IPS-NIHi11 (cell line): ENCODE results near the gene ZNF444.
A peak's percentile ranks its signal among the peaks of the same experiment; 100 is the strongest.
"Not testable (repeated sequence)": the region's sequence is repeated elsewhere in the genome, so short reads cannot be mapped to it uniquely, and the experiment has no call there.

Experiments used
- DNase-seq: peaks from one replicate; pipeline ENCODE4 v3.0.0; 2012; ENCODE audit warnings: mixed read lengths, low spot score

The ZNF444 gene

DNA sequence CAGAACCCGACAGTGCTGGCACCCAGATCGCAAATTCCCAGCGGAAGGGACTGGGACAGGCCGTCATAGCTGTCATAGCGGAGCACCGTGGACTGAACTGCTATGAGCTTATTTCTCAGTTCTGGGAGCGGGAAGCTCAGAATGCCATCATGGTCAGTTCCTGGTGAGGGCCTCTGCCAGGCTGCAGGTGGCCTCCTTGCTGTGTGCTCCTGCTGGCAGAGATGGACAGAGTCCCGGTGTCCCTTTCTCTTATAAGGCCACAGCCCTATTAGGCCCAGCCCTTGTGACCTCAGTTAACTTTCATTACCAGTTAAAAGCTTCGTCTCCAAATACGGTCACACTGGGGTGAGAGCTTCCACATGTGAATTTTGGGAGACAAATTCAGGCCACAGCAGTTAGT lies 4.6 kb downstream of the ZNF444 start:
- DNase-seq: no peak

DNA sequence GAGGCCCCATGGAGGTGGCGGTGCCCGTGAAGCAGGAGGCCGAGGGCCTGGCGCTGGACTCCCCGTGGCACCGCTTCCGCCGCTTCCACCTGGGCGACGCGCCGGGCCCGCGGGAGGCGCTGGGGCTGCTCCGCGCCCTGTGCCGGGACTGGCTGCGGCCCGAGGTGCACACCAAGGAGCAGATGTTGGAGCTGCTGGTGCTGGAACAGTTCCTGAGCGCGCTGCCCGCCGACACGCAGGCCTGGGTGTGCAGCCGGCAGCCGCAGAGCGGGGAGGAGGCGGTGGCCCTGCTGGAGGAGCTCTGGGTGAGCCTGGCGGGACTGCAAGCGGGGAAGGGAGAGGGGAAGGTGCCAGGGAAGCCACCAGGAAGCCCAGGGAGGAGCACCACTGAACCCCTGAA lies 5.8 kb downstream of the ZNF444 start:
- no peak for DNase-seq

DNA sequence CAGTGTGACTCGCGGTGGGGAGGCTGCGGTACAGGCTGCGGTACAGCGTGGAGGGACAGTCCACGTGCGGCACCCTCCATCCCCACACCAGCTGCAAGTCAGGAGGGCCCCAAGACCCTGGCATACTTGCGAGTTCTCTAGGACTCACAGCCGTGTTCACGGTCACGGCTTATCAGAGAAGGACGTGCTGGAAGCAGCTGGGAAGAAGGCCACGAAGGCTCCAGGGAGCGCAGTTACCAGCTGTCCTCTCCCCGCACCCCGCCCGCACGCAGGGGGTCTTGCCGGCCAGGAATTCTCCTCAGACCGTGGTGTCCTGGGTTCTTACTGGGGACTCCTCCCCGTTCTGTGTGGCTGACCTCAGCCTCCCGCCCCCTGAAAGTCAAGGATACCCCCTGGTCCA lies 6.2 kb downstream of the ZNF444 start:
- no peak for DNase-seq

DNA sequence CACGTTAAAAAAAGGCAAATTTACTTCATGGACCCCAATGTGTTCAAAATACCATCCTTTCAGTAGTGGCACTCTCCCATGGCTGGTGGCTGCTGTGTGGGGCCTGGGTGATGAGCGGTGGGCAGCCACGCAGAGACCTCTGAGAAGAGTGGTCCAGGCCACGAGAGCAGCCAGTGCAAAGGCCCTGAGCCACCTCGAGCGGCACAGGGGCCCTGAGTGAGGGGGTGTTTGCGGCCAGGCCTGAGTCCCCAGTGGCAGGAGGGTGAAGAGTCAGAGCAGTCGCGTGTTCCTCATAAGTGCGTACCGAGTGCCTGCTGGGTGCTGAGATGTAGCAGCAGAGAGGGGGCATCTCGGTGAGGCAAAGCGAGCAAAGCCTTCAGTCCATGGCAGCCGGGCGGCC lies 7.0 kb downstream of the ZNF444 start:
- no peak for DNase-seq

DNA sequence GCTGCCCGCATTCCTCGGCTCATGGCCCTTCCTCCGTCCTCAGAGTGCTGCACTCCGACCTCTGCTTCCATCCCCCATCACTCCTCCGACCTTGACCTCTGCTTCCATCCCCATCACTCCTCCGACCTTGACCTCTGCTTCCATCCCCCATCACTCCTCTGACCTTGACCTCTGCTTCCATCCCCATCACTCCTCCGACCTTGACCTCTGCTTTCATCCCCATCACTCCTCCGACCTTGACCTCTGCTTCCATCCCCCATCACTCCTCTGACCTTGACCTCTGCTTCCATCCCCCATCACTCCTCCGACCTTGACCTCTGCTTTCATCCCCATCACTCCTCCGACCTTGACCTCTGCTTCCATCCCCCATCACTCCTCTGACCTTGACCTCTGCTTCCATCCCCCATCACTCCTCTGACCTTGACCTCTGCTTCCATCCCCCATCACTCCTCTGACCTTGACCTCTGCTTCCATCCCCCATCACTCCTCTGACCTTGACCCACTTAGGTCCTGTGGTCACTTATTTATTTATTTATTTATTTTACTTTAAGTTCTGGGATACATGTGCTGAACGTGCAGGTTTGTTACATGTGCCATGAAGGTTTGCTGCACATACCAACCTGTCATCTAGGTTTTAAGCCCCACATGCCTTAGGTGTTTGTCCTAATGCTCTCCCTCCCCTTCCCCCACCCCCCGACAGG lies 8.0 kb downstream of the ZNF444 start:
- DNase-seq: not testable (repeated sequence)

DNA sequence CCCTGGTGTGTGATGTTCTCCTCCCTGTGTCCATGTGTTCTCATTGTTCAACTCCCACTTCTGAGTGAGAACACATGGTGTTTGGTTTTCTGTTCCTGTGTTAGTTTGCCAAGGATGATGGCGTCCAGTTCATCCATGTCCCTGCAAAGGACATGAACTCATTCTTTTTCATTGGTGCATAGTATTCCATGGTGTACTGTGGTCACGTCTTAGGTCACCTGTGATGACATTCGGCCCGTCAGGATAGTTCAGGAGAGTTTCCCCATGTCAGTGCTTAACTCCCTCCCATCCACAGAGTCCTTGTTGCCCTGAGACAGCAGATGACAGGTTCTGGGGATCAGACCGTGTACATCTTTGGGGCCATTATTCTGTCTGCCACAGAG lies 8.6 kb downstream of the ZNF444 start:
- DNase-seq: no peak

DNA sequence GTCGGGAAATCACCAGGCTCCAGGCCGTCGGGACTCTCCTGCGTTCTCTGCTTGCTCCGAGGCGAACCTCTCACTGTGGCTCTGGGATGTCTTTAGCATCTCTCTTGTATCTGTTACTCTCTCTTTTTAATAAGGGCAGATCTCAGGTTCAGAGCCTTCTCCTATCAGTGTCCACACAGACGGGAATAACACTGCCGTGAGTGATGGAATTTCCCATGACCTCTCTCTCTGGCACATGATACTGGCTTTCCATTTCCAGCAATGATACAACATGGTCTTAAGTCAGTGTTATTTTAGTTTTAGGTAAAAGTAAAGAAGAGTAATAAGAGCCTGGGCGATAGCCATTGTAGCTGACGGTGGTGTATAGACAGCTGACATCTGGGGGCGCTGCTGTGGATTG lies 9.3 kb downstream of the ZNF444 start:
- DNase-seq: no peak

DNA sequence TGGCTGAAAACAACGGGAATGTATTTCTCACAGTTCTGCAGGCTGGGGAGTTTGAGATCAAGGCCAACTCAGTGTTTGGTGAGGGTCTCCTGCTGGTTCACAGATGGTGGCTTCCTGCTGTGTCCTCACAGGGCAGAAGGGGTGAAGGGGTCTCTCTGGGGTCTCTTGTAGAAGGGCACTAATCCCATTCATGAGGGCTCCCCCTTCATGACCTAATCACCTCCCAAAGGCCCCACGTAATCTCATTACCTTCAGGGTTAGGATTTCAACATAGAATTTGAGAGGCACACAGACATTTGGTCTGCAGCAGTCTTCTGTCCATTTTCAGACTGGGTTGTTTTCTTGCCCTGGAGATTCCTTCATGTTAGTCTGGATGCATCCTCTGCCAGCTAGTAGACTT lies 11.6 kb downstream of the ZNF444 start:
- no peak for DNase-seq

DNA sequence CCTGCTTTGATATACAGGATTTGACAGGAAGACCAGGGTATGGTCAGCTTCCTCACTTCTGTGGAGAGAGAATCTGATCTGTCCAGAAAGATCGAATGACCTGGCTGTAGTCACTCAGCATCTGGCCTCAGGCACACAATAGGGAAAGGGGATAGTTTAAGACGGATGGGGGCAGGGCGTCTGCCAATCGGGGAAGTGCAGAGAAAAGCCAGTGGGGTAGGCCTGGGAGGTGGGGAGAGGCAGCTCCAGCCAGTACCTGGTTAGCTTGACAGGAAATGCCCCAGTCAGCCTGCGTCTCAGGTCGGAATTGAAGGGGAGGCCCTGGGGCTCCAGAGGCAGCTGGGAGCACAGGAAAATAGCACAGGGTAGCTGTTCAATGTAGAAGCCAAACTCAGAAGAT lies 12.4 kb downstream of the ZNF444 start:
- DNase-seq: peak; percentile 74

DNA sequence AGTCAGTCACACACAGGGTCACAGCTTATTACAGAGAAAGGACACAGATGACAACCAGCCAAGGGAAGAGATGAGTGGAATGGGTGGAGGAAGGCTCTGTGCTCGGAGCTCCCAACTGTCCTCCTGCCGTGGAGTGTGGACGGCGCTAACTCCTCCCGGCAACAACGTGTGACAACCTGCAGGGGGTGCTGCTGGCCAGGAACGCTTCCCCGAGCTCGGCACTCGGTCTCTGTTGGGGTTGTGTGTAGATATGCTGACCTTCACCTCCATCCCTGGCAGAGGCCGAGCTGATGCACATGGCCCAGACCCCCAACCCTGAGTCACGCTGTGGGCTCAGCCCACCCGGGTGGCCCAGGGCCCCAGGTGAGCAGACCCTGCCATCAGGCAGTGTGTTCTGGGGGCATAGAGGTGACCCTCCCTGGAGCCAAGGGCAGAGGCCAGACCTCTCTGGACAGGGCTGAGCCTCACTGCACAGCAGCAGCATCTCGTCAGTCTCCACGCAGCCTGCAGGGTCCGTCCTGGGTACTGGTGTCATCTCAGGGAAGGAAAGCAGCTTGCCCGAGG lies 14.1 kb downstream of the ZNF444 start:
- DNase-seq: peak; percentile 85

DNA sequence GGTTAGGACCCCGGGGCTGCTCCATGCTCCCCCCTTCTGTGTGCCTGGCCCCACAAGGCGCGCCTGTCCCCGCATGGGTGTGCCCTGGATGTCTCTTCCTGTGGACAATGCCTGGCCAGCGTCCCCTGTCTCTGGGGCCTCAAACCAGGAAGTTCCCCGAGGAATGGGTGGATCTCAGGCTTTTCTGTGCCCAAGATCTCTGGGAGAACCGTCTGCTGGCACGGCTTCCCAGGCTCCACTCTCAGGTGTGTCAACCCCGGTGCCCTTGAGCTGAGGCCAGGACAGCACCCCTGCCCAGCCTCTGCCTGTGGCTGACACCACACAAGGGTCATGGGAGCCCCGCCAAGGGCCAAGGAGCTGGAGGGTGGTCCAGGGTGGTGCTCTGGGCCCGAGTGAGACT lies 15.7 kb downstream of the ZNF444 start:
- no peak for DNase-seq

DNA sequence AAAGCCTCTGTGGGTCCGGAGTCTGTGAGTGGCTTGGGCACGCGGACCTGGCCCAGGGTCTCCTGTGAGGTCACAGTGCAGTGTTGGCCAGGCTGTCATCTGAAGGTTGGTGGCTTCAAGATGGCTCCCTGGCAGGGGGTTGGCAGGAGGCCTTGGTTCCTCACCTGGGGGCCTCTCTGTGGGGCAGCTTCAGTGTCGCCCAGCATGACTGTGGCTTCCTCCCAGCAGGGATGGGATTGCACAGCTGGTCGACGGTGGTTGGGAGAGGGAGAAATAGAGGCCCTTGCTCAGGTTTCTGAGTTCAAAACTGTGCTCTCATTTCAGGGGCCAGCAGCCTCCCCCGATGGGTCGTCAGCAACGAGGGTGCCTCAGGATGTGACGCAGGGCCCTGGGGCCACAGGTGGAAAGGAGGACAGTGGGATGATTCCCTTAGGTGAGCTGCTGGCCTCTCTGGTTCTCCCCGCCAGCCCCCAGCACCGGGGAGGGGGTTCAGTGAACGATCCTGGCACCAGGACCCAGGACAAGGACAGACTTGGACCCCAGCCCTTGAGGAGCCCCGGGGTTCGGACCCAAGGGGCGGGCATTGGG lies 17.2 kb downstream of the ZNF444 start:
- DNase-seq: no peak

DNA sequence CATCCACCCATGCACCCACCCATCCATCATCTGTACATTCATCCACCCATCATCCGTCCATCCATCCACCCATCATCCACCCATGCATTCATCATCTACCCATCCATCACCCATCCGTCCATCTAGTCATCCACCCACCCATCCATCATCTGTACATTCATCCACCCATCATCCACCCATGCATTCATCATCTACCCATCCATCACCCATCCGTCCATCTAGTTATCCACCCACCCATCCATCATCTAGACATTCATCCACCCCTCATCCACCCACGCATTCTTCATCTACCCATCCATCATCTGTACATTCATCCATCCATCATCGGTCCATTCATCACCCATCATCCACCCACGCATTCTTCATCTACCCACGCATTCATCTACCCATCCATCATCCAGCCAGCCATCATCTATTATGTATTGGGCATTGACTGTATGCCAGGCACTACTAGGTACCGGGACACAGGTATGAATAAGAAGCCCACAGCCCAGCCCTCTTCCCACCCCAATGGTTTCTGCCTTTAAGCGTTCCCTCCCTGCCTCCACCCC lies 18.0 kb downstream of the ZNF444 start:
- no peak for DNase-seq

DNA sequence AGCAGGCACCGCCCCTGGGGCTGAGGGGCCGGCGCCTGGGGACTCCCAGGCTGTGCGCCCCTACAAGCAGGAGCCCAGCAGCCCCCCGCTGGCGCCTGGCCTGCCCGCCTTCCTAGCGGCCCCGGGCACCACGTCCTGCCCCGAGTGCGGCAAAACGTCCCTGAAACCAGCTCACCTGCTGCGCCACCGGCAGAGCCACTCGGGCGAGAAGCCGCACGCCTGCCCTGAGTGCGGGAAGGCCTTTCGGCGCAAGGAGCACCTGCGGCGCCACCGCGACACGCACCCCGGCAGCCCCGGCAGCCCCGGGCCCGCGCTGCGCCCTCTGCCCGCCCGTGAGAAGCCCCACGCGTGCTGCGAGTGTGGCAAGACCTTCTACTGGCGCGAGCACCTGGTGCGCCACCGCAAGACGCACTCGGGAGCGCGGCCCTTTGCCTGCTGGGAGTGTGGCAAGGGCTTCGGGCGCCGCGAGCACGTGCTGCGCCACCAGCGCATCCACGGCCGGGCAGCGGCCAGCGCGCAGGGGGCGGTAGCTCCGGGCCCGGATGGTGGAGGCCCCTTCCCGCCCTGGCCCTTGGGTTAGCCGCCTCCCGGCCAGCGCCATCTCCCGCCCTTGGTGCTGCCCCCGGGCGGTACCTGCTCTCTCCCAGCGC lies 18.7 kb downstream of the ZNF444 start:
- DNase-seq: no peak

DNA sequence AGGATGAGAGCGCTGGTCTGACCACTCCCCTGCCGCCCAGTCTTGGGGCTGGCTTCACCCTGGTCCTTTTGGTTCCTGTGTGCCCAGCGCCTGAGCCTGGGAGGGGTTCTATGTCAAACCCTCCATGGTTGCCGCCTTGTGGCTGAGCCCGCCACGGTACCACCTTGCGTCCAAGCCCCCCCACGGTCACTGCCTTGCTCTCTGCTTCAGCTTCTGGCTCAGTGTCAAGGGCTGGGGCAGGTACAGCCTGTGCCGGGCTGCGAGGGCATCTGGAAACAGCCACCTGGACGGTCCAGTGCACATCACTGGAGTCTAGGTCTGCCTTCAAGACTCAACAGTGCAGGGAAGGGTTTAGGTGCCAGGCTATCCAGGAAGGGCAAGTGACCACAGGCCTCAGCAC lies 20.4 kb downstream of the ZNF444 start:
- DNase-seq: no peak

DNA sequence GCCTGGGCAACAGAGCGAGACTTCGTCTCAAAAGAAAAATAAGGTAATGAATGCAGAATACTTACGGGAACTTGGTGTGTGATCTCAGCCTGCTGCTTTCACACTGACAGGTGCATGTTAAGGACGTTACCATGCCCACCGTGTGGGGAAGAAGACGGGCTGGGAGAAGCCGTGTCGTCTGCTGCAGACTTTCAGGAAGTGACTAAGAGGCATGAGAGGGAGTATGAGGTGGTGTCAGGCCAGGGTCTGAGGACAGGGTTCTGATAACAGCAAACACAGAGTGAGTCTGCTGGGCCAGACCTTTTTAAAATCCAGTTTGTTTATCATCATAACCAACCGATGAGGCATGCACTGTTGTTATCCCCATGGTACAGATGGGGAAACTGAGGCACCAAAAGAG lies 21.2 kb downstream of the ZNF444 start:
- no peak for DNase-seq

DNA sequence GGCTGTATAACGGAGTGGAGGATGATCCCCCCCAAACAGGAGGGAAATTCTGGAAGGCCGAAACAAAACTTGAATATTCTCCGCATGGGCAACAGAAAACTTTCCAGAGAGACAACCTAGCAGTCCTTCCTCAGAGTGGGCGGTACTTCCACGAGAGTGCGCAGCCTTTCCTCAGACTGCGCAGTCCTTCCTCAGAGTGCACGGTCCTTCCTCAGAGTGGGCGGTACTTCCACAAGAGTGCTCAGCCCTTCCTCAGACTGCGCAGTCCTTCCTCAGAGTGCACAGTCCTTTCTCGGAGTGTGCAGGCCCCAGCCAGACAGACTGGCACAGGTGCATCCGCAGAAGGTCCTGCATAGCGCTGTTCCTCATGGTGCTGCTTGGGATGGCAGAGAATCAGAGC lies 22.0 kb downstream of the ZNF444 start:
- DNase-seq: no peak

DNA sequence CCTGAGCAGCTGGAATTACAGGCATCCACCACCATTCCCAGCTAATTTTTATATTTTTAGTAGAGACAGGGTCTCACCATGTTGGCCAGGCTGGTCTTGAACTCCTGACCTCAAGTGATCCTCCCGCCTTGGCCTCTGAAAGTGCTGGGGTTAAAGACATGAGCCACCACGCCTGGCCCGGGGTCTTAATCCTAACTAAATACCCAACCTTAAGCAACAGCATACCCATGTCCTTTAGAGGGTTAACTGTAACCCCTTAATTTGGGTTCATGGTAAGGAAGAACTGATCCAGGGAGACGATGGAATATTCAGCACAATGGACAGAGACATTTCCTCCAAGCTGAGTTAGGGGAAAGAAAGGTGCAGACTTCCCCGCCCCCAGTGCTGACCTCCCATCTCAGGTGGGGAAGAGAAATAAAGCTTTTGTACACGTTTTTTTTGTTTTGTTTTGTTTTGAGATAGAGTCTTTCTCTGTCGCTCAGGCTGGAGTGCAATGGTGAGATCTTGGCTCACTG lies 26.0 kb downstream of the ZNF444 start:
- peak; percentile 80 for DNase-seq

DNA sequence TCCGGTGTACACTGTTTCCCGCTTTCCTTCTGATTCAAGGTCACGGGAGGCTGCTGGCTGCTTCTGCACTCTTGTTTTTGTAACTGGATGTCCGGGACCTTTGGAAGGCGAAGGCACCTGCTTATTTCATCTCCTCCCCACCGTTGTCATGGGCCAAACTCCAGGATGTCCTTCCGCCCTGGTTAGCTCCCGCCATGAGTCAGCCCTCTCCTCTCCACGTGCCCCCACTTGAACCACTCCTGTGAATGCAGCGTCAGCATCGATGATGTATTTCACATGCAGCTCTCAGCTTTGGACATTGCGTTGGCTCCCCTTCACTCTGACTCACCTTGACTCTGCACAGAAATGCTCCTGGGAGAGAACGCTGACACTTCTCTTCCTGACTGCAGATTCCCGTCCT lies 29.2 kb downstream of the ZNF444 start:
- DNase-seq: no peak

DNA sequence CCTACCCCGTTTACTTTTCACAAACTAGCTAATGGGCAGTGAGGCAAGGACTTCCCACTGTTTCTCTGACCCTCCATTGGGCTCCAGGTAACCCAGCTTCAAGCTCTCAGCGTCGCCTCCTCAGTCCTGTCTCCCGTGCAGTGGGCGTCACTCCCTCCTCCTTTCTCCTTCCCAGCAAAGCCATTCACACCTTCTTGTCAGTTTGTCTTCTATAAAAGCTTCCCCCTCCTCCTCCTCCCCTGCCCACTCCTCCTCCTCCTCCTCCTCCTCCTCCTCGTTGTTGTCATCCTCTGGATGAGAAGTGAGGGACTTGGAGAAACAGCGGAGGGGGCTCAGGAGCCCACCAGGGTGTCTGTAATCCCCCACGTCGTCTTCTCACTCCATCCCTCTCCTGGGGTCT lies 33.0 kb downstream of the ZNF444 start:
- no peak for DNase-seq

DNA sequence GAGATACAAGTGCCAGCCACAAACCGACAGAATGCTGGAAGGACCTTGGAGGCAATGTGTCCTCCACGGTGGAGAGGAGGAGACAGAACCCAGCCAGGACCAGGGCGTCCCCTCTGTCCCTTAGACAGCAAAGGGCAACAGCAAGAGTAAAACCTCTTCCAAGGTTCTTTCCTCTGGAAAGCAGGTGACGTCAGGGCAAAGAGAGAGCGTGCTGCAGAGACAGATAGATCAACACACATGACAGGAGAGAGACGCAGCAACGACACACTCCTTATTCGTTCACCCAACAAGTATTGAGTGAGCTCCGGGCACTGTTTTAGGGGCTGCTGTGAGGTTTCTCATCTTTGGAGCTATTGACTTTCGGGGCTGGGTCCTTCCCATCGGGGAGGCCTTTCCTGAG lies 33.5 kb downstream of the ZNF444 start:
- no peak for DNase-seq

DNA sequence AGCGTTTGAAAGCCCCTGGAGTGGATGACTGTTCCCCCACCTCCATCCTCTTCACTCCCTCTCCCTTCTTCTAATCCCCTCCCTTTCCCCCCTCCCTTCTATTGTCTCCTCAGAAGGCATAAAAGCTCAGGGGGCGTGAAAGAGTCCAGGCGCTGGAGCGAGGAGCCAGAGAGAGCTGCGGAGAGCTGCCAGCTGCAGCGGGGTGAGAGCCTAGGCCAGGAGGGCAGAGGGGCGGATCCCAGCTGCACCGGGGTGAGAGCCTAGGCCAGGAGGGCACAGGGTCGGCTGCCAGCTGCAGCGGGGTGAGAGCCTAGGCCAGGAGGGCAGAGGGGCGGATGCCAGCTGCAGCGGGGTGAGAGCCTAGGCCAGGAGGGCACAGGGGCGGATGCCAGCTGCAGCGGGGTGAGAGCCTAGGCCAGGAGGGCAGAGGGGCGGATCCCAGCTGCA lies 34.8 kb downstream of the ZNF444 start, which contains the start of gene GALP:
Gene GALP, plus strand, starts transcription at position 148 of the 447 bp plus-strand sequence. CDS start 1,101 bp downstream, outside the sequence.
- DNase-seq: not testable (repeated sequence)

DNA sequence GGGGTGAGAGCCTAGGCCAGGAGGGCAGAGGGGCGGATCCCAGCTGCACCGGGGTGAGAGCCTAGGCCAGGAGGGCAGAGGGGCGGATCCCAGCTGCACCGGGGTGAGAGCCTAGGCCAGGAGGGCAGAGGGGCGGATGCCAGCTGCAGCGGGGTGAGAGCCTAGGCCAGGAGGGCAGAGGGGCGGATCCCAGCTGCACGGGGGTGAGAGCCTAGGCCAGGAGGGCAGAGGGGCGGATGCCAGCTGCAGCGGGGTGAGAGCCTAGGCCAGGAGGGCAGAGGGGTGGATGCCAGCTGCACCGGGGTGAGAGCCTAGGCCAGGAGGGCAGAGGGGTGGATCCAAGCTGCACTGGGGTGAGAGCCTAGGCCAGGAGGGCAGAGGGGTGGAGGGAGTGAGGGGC lies 35.2 kb downstream of the ZNF444 start:
- not testable (repeated sequence) for DNase-seq
